Measurements from ENCODE around the gene PCDHGA1. TPM values are rescaled to one million over a fixed set of nuclear protein-coding genes. Genes with fewer than 3 reads are reported as not detected.

PCDHGA1 gene
- total RNA-seq, 1 experiment from 2014 or later, result 0.64 TPM

- no TSS peak for BruUV-seq (replicated peaks)
- H3K36me3 Mint-ChIP-seq (ENCODE audit: insufficient read depth, unreplicated experiment), result no peaks in the 10 kb centered on the region
- H3K4me3 Mint-ChIP-seq (ENCODE audit: unreplicated experiment), result no peak overlapping the region
- CTCF ChIA-PET, result no interaction called here
- H3K27me3 Mint-ChIP-seq (ENCODE audit: insufficient read depth, unreplicated experiment), result no peaks in the 10 kb centered on the region
- POLR2A ChIA-PET, result no interaction called here
- no peak overlapping the region for H3K4me3 ChIP-seq (ENCODE audit: low read depth, low read length)
- intact Hi-C loops (cut with micrococcal nuclease; ENCODE audit: unreplicated experiment), result no loop called here
- no peaks in the 10 kb centered on the region; the same call in 1 of the 2 replicates for H3K9me3 ChIP-seq
- TF ChIP-seq, protein P1, sequence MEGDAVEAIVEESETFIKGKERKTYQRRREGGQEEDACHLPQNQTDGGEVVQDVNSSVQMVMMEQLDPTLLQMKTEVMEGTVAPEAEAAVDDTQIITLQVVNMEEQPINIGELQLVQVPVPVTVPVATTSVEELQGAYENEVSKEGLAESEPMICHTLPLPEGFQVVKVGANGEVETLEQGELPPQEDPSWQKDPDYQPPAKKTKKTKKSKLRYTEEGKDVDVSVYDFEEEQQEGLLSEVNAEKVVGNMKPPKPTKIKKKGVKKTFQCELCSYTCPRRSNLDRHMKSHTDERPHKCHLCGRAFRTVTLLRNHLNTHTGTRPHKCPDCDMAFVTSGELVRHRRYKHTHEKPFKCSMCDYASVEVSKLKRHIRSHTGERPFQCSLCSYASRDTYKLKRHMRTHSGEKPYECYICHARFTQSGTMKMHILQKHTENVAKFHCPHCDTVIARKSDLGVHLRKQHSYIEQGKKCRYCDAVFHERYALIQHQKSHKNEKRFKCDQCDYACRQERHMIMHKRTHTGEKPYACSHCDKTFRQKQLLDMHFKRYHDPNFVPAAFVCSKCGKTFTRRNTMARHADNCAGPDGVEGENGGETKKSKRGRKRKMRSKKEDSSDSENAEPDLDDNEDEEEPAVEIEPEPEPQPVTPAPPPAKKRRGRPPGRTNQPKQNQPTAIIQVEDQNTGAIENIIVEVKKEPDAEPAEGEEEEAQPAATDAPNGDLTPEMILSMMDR (IDR thresholded peaks at IDR 0.05; ENCODE audit: insufficient read depth in 1 of 2, low read depth in 1 of 2, low read length in 1 of 2, severe bottlenecking in 1 of 2, unreplicated experiment in 1 of 2), result no peak
- peaks cover 11% of the 10 kb centered on the region for H3K9me3 Mint-ChIP-seq (ENCODE audit: unreplicated experiment)
- H3K27me3 ChIP-seq (replicated peaks; ENCODE audit: control insufficient read depth, insufficient read depth, low read length), result no peaks in the 10 kb centered on the region
- H3K4me1 Mint-ChIP-seq (ENCODE audit: low read depth, unreplicated experiment), result no peaks in the 10 kb centered on the region
- no peak overlapping the region for H3K27ac Mint-ChIP-seq (ENCODE audit: unreplicated experiment)
- no peak for DNase-seq
- H3K36me3 ChIP-seq (ENCODE audit: control insufficient read depth, insufficient read depth, low read length), result no peaks in the 10 kb centered on the region
- H3K4me1 ChIP-seq, result no peaks in the 10 kb centered on the region
These were observed 25.3 kb downstream of the PCDHGA1 start for GRCh38 chr5:141355641-141356040.

GRCh38 chr5:141356133-141356532 is 25.8 kb downstream of the PCDHGA1 start:
- Mint-ChIP-seq H3K27ac (ENCODE audit: unreplicated experiment) (no peak overlapping the region), H3K27me3 (ENCODE audit: insufficient read depth, unreplicated experiment) (no peaks in the 10 kb centered on the region), H3K36me3 (ENCODE audit: insufficient read depth, unreplicated experiment) (no peaks in the 10 kb centered on the region), H3K4me3 (ENCODE audit: unreplicated experiment) (no peak overlapping the region), H3K9me3 (ENCODE audit: unreplicated experiment) (peaks cover 10% of the 10 kb centered on the region), H3K4me1 (ENCODE audit: low read depth, unreplicated experiment) (no peaks in the 10 kb centered on the region)
- H3K4me1 ChIP-seq, result no peaks in the 10 kb centered on the region
- H3K36me3 ChIP-seq (ENCODE audit: control insufficient read depth, insufficient read depth, low read length), result no peaks in the 10 kb centered on the region
- ChIA-PET POLR2A (no interaction called here), CTCF (no interaction called here)
- H3K4me3 ChIP-seq (ENCODE audit: low read depth, low read length), result no peak overlapping the region
- no TSS peak for BruUV-seq (replicated peaks)
- TF ChIP-seq, protein P1 (IDR thresholded peaks at IDR 0.05; ENCODE audit: insufficient read depth in 1 of 2, low read depth in 1 of 2, low read length in 1 of 2, severe bottlenecking in 1 of 2, unreplicated experiment in 1 of 2), result no peak
- DNase-seq, result no peak
- intact Hi-C loops (cut with micrococcal nuclease; ENCODE audit: unreplicated experiment), result no loop called here
- no peaks in the 10 kb centered on the region for H3K27me3 ChIP-seq (replicated peaks; ENCODE audit: control insufficient read depth, insufficient read depth, low read length)
- H3K9me3 ChIP-seq, result no peaks in the 10 kb centered on the region; the same call in 1 of the 2 replicates

DNA sequence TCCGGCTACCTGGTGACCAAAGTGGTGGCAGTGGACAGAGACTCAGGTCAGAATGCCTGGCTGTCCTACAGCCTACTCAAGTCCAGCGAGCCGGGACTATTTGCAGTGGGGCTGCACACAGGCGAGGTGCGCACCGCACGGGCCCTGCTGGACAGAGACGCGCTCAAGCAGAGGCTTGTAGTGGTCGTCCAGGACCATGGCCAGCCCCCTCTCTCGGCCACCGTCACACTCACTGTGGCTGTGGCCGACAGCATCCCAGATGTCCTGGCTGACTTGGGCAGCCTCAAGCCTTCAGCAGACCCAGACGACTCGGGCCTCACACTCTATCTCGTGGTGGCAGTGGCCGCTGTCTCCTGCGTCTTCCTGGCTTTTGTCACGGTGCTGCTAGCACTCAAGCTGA is 26.6 kb downstream of the PCDHGA1 start:
- H3K4me3 Mint-ChIP-seq (ENCODE audit: unreplicated experiment), result no peak overlapping the region
- Histone ChIP-seq H3K27me3 (replicated peaks; ENCODE audit: control insufficient read depth, insufficient read depth, low read length) (no peaks in the 10 kb centered on the region), H3K4me3 (ENCODE audit: low read depth, low read length) (no peak overlapping the region), H3K9me3 (no peaks in the 10 kb centered on the region; the same call in 1 of the 2 replicates), H3K36me3 (ENCODE audit: control insufficient read depth, insufficient read depth, low read length) (no peaks in the 10 kb centered on the region), H3K4me1 (no peaks in the 10 kb centered on the region)
- ChIA-PET CTCF (no interaction called here), POLR2A (no interaction called here)
- TF ChIP-seq, protein P1 (IDR thresholded peaks at IDR 0.05; ENCODE audit: insufficient read depth in 1 of 2, low read depth in 1 of 2, low read length in 1 of 2, severe bottlenecking in 1 of 2, unreplicated experiment in 1 of 2), result no peak
- H3K9me3 Mint-ChIP-seq (ENCODE audit: unreplicated experiment), result peaks cover 10% of the 10 kb centered on the region
- BruUV-seq (replicated peaks), result no TSS peak
- no peak overlapping the region for H3K27ac Mint-ChIP-seq (ENCODE audit: unreplicated experiment)
- no peaks in the 10 kb centered on the region for H3K27me3 Mint-ChIP-seq (ENCODE audit: insufficient read depth, unreplicated experiment)
- no peak for DNase-seq
- H3K36me3 Mint-ChIP-seq (ENCODE audit: insufficient read depth, unreplicated experiment), result no peaks in the 10 kb centered on the region
- H3K4me1 Mint-ChIP-seq (ENCODE audit: low read depth, unreplicated experiment), result no peaks in the 10 kb centered on the region
- intact Hi-C loops (cut with micrococcal nuclease; ENCODE audit: unreplicated experiment), result no loop called here
